Fibroblast of skin of left biceps (primary cell): ENCODE measurements around the gene NEK11.
"Not testable (repeated sequence)": the region's sequence is repeated elsewhere in the genome, so short reads cannot be mapped to it uniquely, and the experiment has no call there.

Source experiments
- DNase-seq, 2 experiments: peaks; one replicate each; pipeline ENCODE4 v3.0.0-alpha.2; 2013; ENCODE audit warnings: low read depth in 2 of 2

Gene NEK11

GRCh38 chr3:131299836-131300235 lies 273.2 kb downstream of the NEK11 start:
- DNase-seq, result no peak

- no peak for DNase-seq
These were observed 277.2 kb downstream of the NEK11 start for GRCh38 chr3:131303848-131304247.

GRCh38 chr3:131304890-131305289 lies 278.2 kb downstream of the NEK11 start:
- no peak for DNase-seq

- DNase-seq, result no peak
These were observed 279.6 kb downstream of the NEK11 start for GRCh38 chr3:131306242-131306641.

- no peak for DNase-seq
These were observed 287.6 kb downstream of the NEK11 start for GRCh38 chr3:131314318-131314717.

- DNase-seq, result no peak
These were observed 288.5 kb downstream of the NEK11 start for GRCh38 chr3:131315162-131315561.

GRCh38 chr3:131317667-131318066 lies 291.0 kb downstream of the NEK11 start:
- DNase-seq, result no peak

- no peak for DNase-seq
These were observed 296.3 kb downstream of the NEK11 start for GRCh38 chr3:131323014-131323413.

- no peak for DNase-seq
These were observed 297.1 kb downstream of the NEK11 start for GRCh38 chr3:131323792-131324191.

- peak; percentile 19 to 25 for DNase-seq
These were observed 298.2 kb downstream of the NEK11 start for GRCh38 chr3:131324923-131325322.

GRCh38 chr3:131326307-131326706 lies 299.6 kb downstream of the NEK11 start:
- no peak for DNase-seq

GRCh38 chr3:131328721-131329120 lies 302.0 kb downstream of the NEK11 start:
- no peak for DNase-seq

GRCh38 chr3:131329774-131330173 lies 303.1 kb downstream of the NEK11 start:
- DNase-seq, result no peak

GRCh38 chr3:131331456-131332085 lies 304.9 kb downstream of the NEK11 start:
- not testable (repeated sequence) for DNase-seq

- DNase-seq, result no peak
These were observed 312.4 kb downstream of the NEK11 start for GRCh38 chr3:131338948-131339640.

GRCh38 chr3:131341761-131342160 lies 315.1 kb downstream of the NEK11 start:
- no peak for DNase-seq

GRCh38 chr3:131348911-131349310 lies 322.2 kb downstream of the NEK11 start:
- DNase-seq, result no peak

- DNase-seq, result no peak
These were observed 322.8 kb downstream of the NEK11 start for GRCh38 chr3:131349454-131349853.

GRCh38 chr3:131349946-131350347 lies 323.3 kb downstream of the NEK11 start:
- DNase-seq, result peak in 1 of 2 experiments; percentile 14

GRCh38 chr3:131350506-131350905 lies 323.8 kb downstream of the NEK11 start:
- DNase-seq, result no peak

- no peak for DNase-seq
These were observed 326.6 kb downstream of the NEK11 start for GRCh38 chr3:131353016-131353877.

- no peak for DNase-seq
These were observed 327.3 kb downstream of the NEK11 start for GRCh38 chr3:131353986-131354385.
